Measurements from ENCODE around the gene EML6.

Gene EML6

GRCh38 chr2:54768772-54769428 is 45.4 kb downstream of the EML6 start:
- Histone ChIP-seq H3K27ac (replicated peaks; ENCODE audit: low read length) (no peak overlapping the region), H3K27me3 (ENCODE audit: control insufficient read depth in 3 of 3, insufficient read depth in 3 of 3, low read depth in 1 of 3, low read length in 3 of 3) (no peaks in the 10 kb centered on the region), H3K23ac (ENCODE audit: low read depth, low read length, poor library complexity) (no peak overlapping the region), H3K18ac (ENCODE audit: low read length) (no peak overlapping the region), H3K79me1 (ENCODE audit: low read depth, low read length) (no peaks in the 10 kb centered on the region), H3K4me2 (ENCODE audit: insufficient read depth, low read length, poor library complexity, severe bottlenecking) (no peak overlapping the region), H3K4me1 (ENCODE audit: control insufficient read depth in 2 of 2, insufficient read depth in 1 of 2, low read depth in 1 of 2, low read length in 2 of 2) (no peaks in the 10 kb centered on the region), H4K8ac (ENCODE audit: low read depth, low read length) (no peak overlapping the region), H2BK5ac (ENCODE audit: low read length) (no peak overlapping the region), H2AK5ac (ENCODE audit: low read depth, low read length) (no peak overlapping the region), H3K4me3 (ENCODE audit: low read length in 2 of 2) (no peak overlapping the region), H2AFZ (ENCODE audit: low read length) (no peak overlapping the region), H2BK12ac (ENCODE audit: low read length) (no peak overlapping the region), H4K91ac (ENCODE audit: low read depth, low read length, poor library complexity) (no peak overlapping the region), H3K9ac (ENCODE audit: low read depth, low read length, poor library complexity) (no peak overlapping the region), H3K4ac (ENCODE audit: low read length) (no peak overlapping the region), H3K9me3 (replicated peaks in 1 of 2; ENCODE audit: control insufficient read depth in 2 of 2, insufficient read depth in 1 of 2, low read depth in 1 of 2, low read length in 2 of 2) (peaks cover 0 to 2% of the 10 kb centered on the region in 2 donors), H2BK120ac (ENCODE audit: low read depth, low read length) (no peak overlapping the region), H3K14ac (ENCODE audit: low read length) (no peak overlapping the region), H2BK15ac (ENCODE audit: low read length) (no peak overlapping the region), H3K36me3 (replicated peaks in 1 of 2; ENCODE audit: control insufficient read depth in 2 of 2, insufficient read depth in 2 of 2, low read length in 2 of 2) (no peaks in the 10 kb centered on the region)
- no CpG with 5 or more reads among the region's 1 CpG for WGBS, 2 donors (ENCODE audit: extremely low coverage in 2 of 2, insufficient read length in 2 of 2, insufficient replicate concordance in 1 of 2)
- DNase-seq (ENCODE audit: low spot score), result no peak

- Histone ChIP-seq H3K4me2 (ENCODE audit: insufficient read depth, low read length, poor library complexity, severe bottlenecking) (no peak overlapping the region), H3K9me3 (replicated peaks in 1 of 2; ENCODE audit: control insufficient read depth in 2 of 2, insufficient read depth in 1 of 2, low read depth in 1 of 2, low read length in 2 of 2) (peaks cover 2 to 11% of the 10 kb centered on the region in 2 donors), H2BK15ac (ENCODE audit: low read length) (no peak overlapping the region), H2AFZ (ENCODE audit: low read length) (no peak overlapping the region), H3K27ac (replicated peaks; ENCODE audit: low read length) (no peak overlapping the region), H3K36me3 (replicated peaks in 1 of 2; ENCODE audit: control insufficient read depth in 2 of 2, insufficient read depth in 2 of 2, low read length in 2 of 2) (no peaks in the 10 kb centered on the region), H4K8ac (ENCODE audit: low read depth, low read length) (no peak overlapping the region), H3K4ac (ENCODE audit: low read length) (no peak overlapping the region), H4K91ac (ENCODE audit: low read depth, low read length, poor library complexity) (no peak overlapping the region), H2BK12ac (ENCODE audit: low read length) (no peak overlapping the region), H3K23ac (ENCODE audit: low read depth, low read length, poor library complexity) (no peak overlapping the region), H2BK120ac (ENCODE audit: low read depth, low read length) (no peak overlapping the region), H2AK5ac (ENCODE audit: low read depth, low read length) (no peak overlapping the region), H3K79me1 (ENCODE audit: low read depth, low read length) (no peaks in the 10 kb centered on the region), H3K9ac (ENCODE audit: low read depth, low read length, poor library complexity) (no peak overlapping the region), H3K27me3 (ENCODE audit: control insufficient read depth in 3 of 3, insufficient read depth in 3 of 3, low read depth in 1 of 3, low read length in 3 of 3) (no peaks in the 10 kb centered on the region), H3K4me1 (ENCODE audit: control insufficient read depth in 2 of 2, insufficient read depth in 1 of 2, low read depth in 1 of 2, low read length in 2 of 2) (no peaks in the 10 kb centered on the region), H3K18ac (ENCODE audit: low read length) (no peak overlapping the region), H2BK5ac (ENCODE audit: low read length) (no peak overlapping the region), H3K14ac (ENCODE audit: low read length) (no peak overlapping the region), H3K4me3 (ENCODE audit: low read length in 2 of 2) (no peak overlapping the region)
- no CpG with 5 or more reads among the region's 2 CpGs for WGBS, 2 donors (ENCODE audit: extremely low coverage in 2 of 2, insufficient read length in 2 of 2, insufficient replicate concordance in 1 of 2)
- no peak for DNase-seq (ENCODE audit: low spot score)
Measured at GRCh38 chr2:54770211-54770610, 46.7 kb downstream of the EML6 start.

- no peaks in the 10 kb centered on the region for H3K79me1 ChIP-seq (ENCODE audit: low read depth, low read length)
- H3K4me3 ChIP-seq (ENCODE audit: low read length in 2 of 2), result no peak overlapping the region
- no peak overlapping the region for H2BK15ac ChIP-seq (ENCODE audit: low read length)
- H2BK5ac ChIP-seq (ENCODE audit: low read length), result no peak overlapping the region
- H2BK12ac ChIP-seq (ENCODE audit: low read length), result no peak overlapping the region
- no peak overlapping the region for H4K8ac ChIP-seq (ENCODE audit: low read depth, low read length)
- H3K27me3 ChIP-seq (ENCODE audit: control insufficient read depth in 3 of 3, insufficient read depth in 3 of 3, low read depth in 1 of 3, low read length in 3 of 3), result no peaks in the 10 kb centered on the region
- no peak overlapping the region for H3K18ac ChIP-seq (ENCODE audit: low read length)
- no peaks in the 10 kb centered on the region for H3K36me3 ChIP-seq (replicated peaks in 1 of 2; ENCODE audit: control insufficient read depth in 2 of 2, insufficient read depth in 2 of 2, low read length in 2 of 2)
- DNase-seq (ENCODE audit: low spot score), result no peak
- no peak overlapping the region for H3K4ac ChIP-seq (ENCODE audit: low read length)
- H3K27ac ChIP-seq (replicated peaks; ENCODE audit: low read length), result no peak overlapping the region
- no peak overlapping the region for H3K4me2 ChIP-seq (ENCODE audit: insufficient read depth, low read length, poor library complexity, severe bottlenecking)
- H3K9ac ChIP-seq (ENCODE audit: low read depth, low read length, poor library complexity), result no peak overlapping the region
- no peak overlapping the region for H4K91ac ChIP-seq (ENCODE audit: low read depth, low read length, poor library complexity)
- H3K14ac ChIP-seq (ENCODE audit: low read length), result no peak overlapping the region
- H3K4me1 ChIP-seq (ENCODE audit: control insufficient read depth in 2 of 2, insufficient read depth in 1 of 2, low read depth in 1 of 2, low read length in 2 of 2), result no peaks in the 10 kb centered on the region
- H3K23ac ChIP-seq (ENCODE audit: low read depth, low read length, poor library complexity), result no peak overlapping the region
- H3K9me3 ChIP-seq (replicated peaks in 1 of 2; ENCODE audit: control insufficient read depth in 2 of 2, insufficient read depth in 1 of 2, low read depth in 1 of 2, low read length in 2 of 2), result peaks cover 3 to 15% of the 10 kb centered on the region in 2 donors
- no CpG with 5 or more reads among the region's 3 CpGs for WGBS, 2 donors (ENCODE audit: extremely low coverage in 2 of 2, insufficient read length in 2 of 2, insufficient replicate concordance in 1 of 2)
- no peak overlapping the region for H2AK5ac ChIP-seq (ENCODE audit: low read depth, low read length)
- no peak overlapping the region for H2AFZ ChIP-seq (ENCODE audit: low read length)
- no peak overlapping the region for H2BK120ac ChIP-seq (ENCODE audit: low read depth, low read length)
Measured at GRCh38 chr2:54770676-54771075, 47.2 kb downstream of the EML6 start.

- Histone ChIP-seq H3K4me3 (ENCODE audit: low read length in 2 of 2) (no peak overlapping the region), H3K18ac (ENCODE audit: low read length) (no peak overlapping the region), H3K79me1 (ENCODE audit: low read depth, low read length) (no peaks in the 10 kb centered on the region), H3K4me2 (ENCODE audit: insufficient read depth, low read length, poor library complexity, severe bottlenecking) (no peak overlapping the region), H2BK12ac (ENCODE audit: low read length) (no peak overlapping the region), H3K27ac (replicated peaks; ENCODE audit: low read length) (no peak overlapping the region), H2AFZ (ENCODE audit: low read length) (no peak overlapping the region), H2BK5ac (ENCODE audit: low read length) (no peak overlapping the region), H3K9me3 (replicated peaks in 1 of 2; ENCODE audit: control insufficient read depth in 2 of 2, insufficient read depth in 1 of 2, low read depth in 1 of 2, low read length in 2 of 2) (peaks cover 3 to 18% of the 10 kb centered on the region in 2 donors), H2AK5ac (ENCODE audit: low read depth, low read length) (no peak overlapping the region), H4K91ac (ENCODE audit: low read depth, low read length, poor library complexity) (no peak overlapping the region), H3K4ac (ENCODE audit: low read length) (no peak overlapping the region), H3K27me3 (ENCODE audit: control insufficient read depth in 3 of 3, insufficient read depth in 3 of 3, low read depth in 1 of 3, low read length in 3 of 3) (no peaks in the 10 kb centered on the region), H4K8ac (ENCODE audit: low read depth, low read length) (no peak overlapping the region), H3K14ac (ENCODE audit: low read length) (no peak overlapping the region), H2BK15ac (ENCODE audit: low read length) (no peak overlapping the region), H3K9ac (ENCODE audit: low read depth, low read length, poor library complexity) (no peak overlapping the region), H2BK120ac (ENCODE audit: low read depth, low read length) (no peak overlapping the region), H3K36me3 (replicated peaks in 1 of 2; ENCODE audit: control insufficient read depth in 2 of 2, insufficient read depth in 2 of 2, low read length in 2 of 2) (no peaks in the 10 kb centered on the region), H3K23ac (ENCODE audit: low read depth, low read length, poor library complexity) (no peak overlapping the region), H3K4me1 (ENCODE audit: control insufficient read depth in 2 of 2, insufficient read depth in 1 of 2, low read depth in 1 of 2, low read length in 2 of 2) (no peaks in the 10 kb centered on the region)
- no CpG with 5 or more reads among the region's 10 CpGs for WGBS, 2 donors (ENCODE audit: extremely low coverage in 2 of 2, insufficient read length in 2 of 2, insufficient replicate concordance in 1 of 2)
- DNase-seq (ENCODE audit: low spot score), result no peak
Measured at GRCh38 chr2:54771166-54771885, 47.9 kb downstream of the EML6 start.

Measured in neuronal stem cell (in vitro differentiated cells).